ENCODE results near the gene ATP6V1B1. TPM values are rescaled to one million over a fixed set of nuclear protein-coding genes. Genes with fewer than 3 reads are reported as not detected.

ATP6V1B1 gene
- total and polyA plus RNA-seq, 4 donors = not detected

DNA sequence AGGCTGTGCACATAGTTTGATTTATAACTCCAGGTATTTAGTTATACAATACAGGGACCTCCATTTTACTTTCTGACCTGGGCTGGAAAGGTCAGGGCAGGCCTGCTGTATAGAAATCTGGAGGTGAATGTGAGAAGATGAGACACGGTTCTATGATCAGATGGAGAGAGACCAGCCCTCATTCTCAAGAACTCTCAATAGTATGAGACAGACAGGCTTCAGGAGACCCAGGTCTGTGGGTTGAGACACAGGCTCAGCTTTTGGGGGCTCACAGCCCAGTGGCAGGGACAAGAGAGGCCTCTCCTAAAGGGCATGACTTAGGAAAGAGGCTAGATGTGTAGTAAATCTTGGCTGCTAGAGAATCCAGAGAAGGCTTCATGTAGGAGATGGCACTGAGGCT is 719 bp upstream of the ATP6V1B1 start:
- H3K4me3 ChIP-seq (ENCODE audit: low read depth in 1 of 3, low read length in 3 of 3) = no peak overlapping the region
- TF ChIP-seq YY1 (IDR thresholded peaks at IDR 0.05) = no peak
- H3K36me3 ChIP-seq (ENCODE audit: control insufficient read depth in 4 of 4, insufficient read depth in 3 of 4, low read depth in 1 of 4, low read length in 3 of 4) = no peaks in the 10 kb centered on the region
- H3K9me3 ChIP-seq (ENCODE audit: control insufficient read depth in 4 of 4, low read length in 3 of 4) = no peaks in the 10 kb centered on the region
- H3K27me3 ChIP-seq (ENCODE audit: control insufficient read depth in 4 of 4, insufficient read depth in 4 of 4, low read length in 3 of 4) = no peaks in the 10 kb centered on the region
- no peak for DNase-seq (ENCODE audit: low spot score)
- WGBS = 85% methylated on average over 1 of the region's 1 CpG
- no peaks in the 10 kb centered on the region for H3K4me1 ChIP-seq (ENCODE audit: control insufficient read depth in 4 of 4, insufficient read depth in 4 of 4, low read length in 3 of 4)
- no peak overlapping the region for H3K27ac ChIP-seq (ENCODE audit: low read depth in 1 of 2, low read length in 2 of 2)
- no peak overlapping the region for H3K9ac ChIP-seq (ENCODE audit: low read depth in 1 of 2, low read length in 2 of 2)

- H3K9me3 ChIP-seq (ENCODE audit: control insufficient read depth in 4 of 4, low read length in 3 of 4) = no peaks in the 10 kb centered on the region
- no peak for DNase-seq (ENCODE audit: low spot score)
- H3K4me1 ChIP-seq (ENCODE audit: control insufficient read depth in 4 of 4, insufficient read depth in 4 of 4, low read length in 3 of 4) = no peaks in the 10 kb centered on the region
- no peak overlapping the region for H3K27ac ChIP-seq (ENCODE audit: low read depth in 1 of 2, low read length in 2 of 2)
- TF ChIP-seq FOXA1 (IDR thresholded peaks at IDR 0.05) = no peak
- TF ChIP-seq HNF4G (IDR thresholded peaks at IDR 0.05) = no peak
- TF ChIP-seq RAD21 (IDR thresholded peaks at IDR 0.05) = no peak
- TF ChIP-seq HNF4A (conservative IDR thresholded peaks at IDR 0.05) = no peak
- no peak for TF ChIP-seq RXRA (IDR thresholded peaks at IDR 0.05)
- no peak for TF ChIP-seq NR2F2 (IDR thresholded peaks at IDR 0.05)
- no peak for TF ChIP-seq EGR1 (IDR thresholded peaks at IDR 0.05; ENCODE audit: low read depth in 2 of 2)
- TF ChIP-seq, protein P1, sequence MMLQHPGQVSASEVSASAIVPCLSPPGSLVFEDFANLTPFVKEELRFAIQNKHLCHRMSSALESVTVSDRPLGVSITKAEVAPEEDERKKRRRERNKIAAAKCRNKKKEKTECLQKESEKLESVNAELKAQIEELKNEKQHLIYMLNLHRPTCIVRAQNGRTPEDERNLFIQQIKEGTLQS (IDR thresholded peaks at IDR 0.05) = no peak
- TF ChIP-seq SP1 (IDR thresholded peaks at IDR 0.05) = no peak
- no peak for TF ChIP-seq JUND (IDR thresholded peaks at IDR 0.05)
- TF ChIP-seq FOXA2 (IDR thresholded peaks at IDR 0.05) = no peak
- TF ChIP-seq MAX (IDR thresholded peaks at IDR 0.05) = no peak
- TF ChIP-seq REST (IDR thresholded peaks at IDR 0.05) = no peak
- no peak for TF ChIP-seq GABPA (IDR thresholded peaks at IDR 0.05 in 1 of 2, conservative IDR thresholded peaks at IDR 0.05 in 1 of 2)
- H3K27me3 ChIP-seq (ENCODE audit: control insufficient read depth in 4 of 4, insufficient read depth in 4 of 4, low read length in 3 of 4) = no peaks in the 10 kb centered on the region
- WGBS = 84% methylated on average over 10 of the region's 10 CpGs
- H3K9ac ChIP-seq (ENCODE audit: low read depth in 1 of 2, low read length in 2 of 2) = no peak overlapping the region
- no peaks in the 10 kb centered on the region for H3K36me3 ChIP-seq (ENCODE audit: control insufficient read depth in 4 of 4, insufficient read depth in 3 of 4, low read depth in 1 of 4, low read length in 3 of 4)
- no peak overlapping the region for H3K4me3 ChIP-seq (ENCODE audit: low read depth in 1 of 3, low read length in 3 of 3)
Observed at GRCh38 chr2:70936165-70936978, 672 bp downstream of the ATP6V1B1 start.

Measured in liver (tissue), 9 donors.